Mesothelial cell of epicardium (in vitro differentiated cells): ENCODE data around the gene CYP4B1. TPM values are rescaled to one million over a fixed set of nuclear protein-coding genes. Genes with fewer than 3 reads are reported as not detected.

Source experiments
- DNase-seq, 2 experiments: peaks; one replicate each; pipeline ENCODE4 v3.0.0; 2021; ENCODE audit warnings: low spot score in 2 of 2; ENCODE audit not compliant: unreplicated experiment in 2 of 2
- H3K27ac Mint-ChIP-seq: 2 replicates; pipeline ENCODE4 v1.8.0; 2021; ENCODE audit warnings: mixed read lengths
- H3K27me3 Mint-ChIP-seq: 2 replicates; pipeline ENCODE4 v1.8.0; 2021; ENCODE audit warnings: low read depth, mixed read lengths
- H3K36me3 Mint-ChIP-seq: 2 replicates; pipeline ENCODE4 v1.8.0; 2021; ENCODE audit warnings: mixed read lengths
- H3K4me1 Mint-ChIP-seq: 2 replicates; pipeline ENCODE4 v1.8.0; 2021; ENCODE audit warnings: mixed read lengths
- H3K4me3 Mint-ChIP-seq: 2 replicates; pipeline ENCODE4 v1.8.0; 2021; ENCODE audit warnings: mild to moderate bottlenecking, moderate library complexity, mixed read lengths
- H3K9me3 Mint-ChIP-seq: 2 replicates; pipeline ENCODE4 v1.8.0; 2021; ENCODE audit warnings: mixed read lengths
- total RNA-seq: library from RNA; stranded (reverse); gene quantifications from 3 replicates; pipeline ENCODE4 v1.2.1, GENCODE V29; 2021
- TF ChIP-seq, protein P1 (sequence below): fragments of 200-600 bp; sonication (generic); IDR thresholded peaks from one replicate; pipeline ENCODE4 v1.5.0; 2021; ENCODE audit warnings: antibody characterized with exemption; ENCODE audit not compliant: unreplicated experiment

The CYP4B1 gene
- total RNA-seq, 1 donor from 2014 or later = 0.40 TPM

DNA sequence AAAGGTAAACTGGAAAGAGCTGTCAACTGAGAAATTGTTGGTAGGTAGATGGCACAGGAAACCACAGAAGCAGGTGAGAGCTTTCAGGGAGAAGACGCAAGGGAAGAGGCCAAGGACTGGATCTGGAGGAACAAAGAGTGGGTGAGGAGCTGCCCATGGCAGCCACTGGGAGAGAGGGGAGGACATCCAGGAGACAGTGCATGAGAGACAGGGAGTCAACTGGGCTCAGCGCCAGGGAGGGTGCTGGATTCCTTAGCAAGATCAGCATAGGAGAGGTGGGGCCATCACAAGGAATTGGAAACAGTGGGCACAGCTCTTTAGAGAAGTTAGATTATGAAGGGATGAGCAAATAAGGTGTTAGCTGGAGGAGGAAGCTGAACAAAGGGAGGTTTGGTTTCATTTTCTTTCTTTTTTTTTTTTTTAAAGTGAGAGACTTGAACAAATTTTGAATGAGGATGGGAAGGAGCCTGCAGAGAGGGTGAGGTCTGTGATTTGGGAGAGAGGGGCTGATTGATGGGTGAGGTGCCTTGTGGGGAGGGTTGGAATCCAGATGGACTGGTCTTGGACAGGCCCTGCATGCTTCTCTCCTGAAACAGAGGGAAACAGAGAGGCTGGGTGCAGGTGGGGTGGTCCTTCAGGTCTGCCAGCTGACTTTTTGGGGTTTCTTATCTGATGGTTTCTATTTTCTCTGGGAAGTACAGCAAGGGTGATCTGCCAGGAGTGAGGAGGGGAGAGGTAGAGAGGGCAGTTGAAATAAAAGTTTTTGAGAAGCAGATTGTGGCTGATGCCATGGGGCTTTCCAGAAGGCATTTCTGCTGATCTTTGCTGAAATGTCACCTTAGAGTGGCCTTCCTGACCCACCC is 5.4 kb downstream of the CYP4B1 start:
- TF ChIP-seq, protein P1, sequence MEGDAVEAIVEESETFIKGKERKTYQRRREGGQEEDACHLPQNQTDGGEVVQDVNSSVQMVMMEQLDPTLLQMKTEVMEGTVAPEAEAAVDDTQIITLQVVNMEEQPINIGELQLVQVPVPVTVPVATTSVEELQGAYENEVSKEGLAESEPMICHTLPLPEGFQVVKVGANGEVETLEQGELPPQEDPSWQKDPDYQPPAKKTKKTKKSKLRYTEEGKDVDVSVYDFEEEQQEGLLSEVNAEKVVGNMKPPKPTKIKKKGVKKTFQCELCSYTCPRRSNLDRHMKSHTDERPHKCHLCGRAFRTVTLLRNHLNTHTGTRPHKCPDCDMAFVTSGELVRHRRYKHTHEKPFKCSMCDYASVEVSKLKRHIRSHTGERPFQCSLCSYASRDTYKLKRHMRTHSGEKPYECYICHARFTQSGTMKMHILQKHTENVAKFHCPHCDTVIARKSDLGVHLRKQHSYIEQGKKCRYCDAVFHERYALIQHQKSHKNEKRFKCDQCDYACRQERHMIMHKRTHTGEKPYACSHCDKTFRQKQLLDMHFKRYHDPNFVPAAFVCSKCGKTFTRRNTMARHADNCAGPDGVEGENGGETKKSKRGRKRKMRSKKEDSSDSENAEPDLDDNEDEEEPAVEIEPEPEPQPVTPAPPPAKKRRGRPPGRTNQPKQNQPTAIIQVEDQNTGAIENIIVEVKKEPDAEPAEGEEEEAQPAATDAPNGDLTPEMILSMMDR = no peak
- Mint-ChIP-seq H3K27ac (no peak overlapping the region), H3K4me3 (no peak overlapping the region), H3K27me3 (peaks cover 14% of the 10 kb centered on the region), H3K36me3 (no peaks in the 10 kb centered on the region), H3K9me3 (peaks cover 3% of the 10 kb centered on the region), H3K4me1 (no peaks in the 10 kb centered on the region)
- no peak for DNase-seq

DNA sequence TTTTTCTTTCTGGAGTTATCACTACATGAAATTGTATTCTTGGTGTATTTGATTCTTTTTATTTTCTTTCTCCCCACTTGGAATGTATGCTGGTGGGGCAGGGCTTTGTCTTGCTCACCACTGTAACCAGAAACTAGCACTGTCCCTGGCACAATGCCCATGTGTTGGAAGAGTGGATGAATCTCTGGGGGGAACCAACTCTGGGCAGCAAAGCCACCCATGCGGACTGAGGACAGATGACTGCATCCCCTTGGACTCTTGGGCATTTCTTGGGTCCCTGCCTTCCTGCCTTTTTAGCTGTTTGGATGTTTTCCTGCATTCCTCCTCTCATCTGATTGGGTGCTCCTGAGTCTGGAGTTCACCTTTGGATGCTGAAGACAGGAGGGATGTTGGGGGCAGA is 6.1 kb downstream of the CYP4B1 start:
- Mint-ChIP-seq H3K27me3 (peaks cover 11% of the 10 kb centered on the region), H3K36me3 (no peaks in the 10 kb centered on the region), H3K4me1 (no peaks in the 10 kb centered on the region), H3K27ac (no peak overlapping the region), H3K4me3 (no peak overlapping the region), H3K9me3 (peaks cover 6% of the 10 kb centered on the region)
- DNase-seq = no peak
- TF ChIP-seq, protein P1 = no peak

DNA sequence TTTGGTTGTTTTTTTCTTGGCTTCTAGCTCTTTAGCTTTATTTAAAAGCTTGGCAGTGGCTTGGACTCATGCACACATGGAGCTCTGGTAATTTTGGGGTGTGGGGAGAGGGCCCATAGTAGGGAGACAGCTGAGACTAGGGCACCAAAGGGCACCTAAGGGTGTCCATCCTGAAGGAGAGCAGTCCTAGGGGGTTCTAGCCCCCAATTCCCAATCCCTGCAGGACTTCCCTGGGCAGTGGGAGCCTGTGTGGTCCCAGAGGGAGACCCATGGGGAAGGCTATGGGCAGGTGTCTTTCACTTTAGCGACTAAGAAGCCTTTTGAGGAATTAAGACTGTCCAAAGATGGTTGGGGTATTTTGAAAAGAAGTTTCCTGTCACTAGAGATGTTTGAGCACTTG is 6.9 kb downstream of the CYP4B1 start:
- no peak for DNase-seq
- H3K4me1 Mint-ChIP-seq = no peaks in the 10 kb centered on the region
- H3K9me3 Mint-ChIP-seq = peaks cover 8% of the 10 kb centered on the region
- H3K27me3 Mint-ChIP-seq = peaks cover 11% of the 10 kb centered on the region
- TF ChIP-seq, protein P1 = no peak
- H3K27ac Mint-ChIP-seq = no peak overlapping the region
- H3K4me3 Mint-ChIP-seq = no peak overlapping the region
- H3K36me3 Mint-ChIP-seq = no peaks in the 10 kb centered on the region

DNA sequence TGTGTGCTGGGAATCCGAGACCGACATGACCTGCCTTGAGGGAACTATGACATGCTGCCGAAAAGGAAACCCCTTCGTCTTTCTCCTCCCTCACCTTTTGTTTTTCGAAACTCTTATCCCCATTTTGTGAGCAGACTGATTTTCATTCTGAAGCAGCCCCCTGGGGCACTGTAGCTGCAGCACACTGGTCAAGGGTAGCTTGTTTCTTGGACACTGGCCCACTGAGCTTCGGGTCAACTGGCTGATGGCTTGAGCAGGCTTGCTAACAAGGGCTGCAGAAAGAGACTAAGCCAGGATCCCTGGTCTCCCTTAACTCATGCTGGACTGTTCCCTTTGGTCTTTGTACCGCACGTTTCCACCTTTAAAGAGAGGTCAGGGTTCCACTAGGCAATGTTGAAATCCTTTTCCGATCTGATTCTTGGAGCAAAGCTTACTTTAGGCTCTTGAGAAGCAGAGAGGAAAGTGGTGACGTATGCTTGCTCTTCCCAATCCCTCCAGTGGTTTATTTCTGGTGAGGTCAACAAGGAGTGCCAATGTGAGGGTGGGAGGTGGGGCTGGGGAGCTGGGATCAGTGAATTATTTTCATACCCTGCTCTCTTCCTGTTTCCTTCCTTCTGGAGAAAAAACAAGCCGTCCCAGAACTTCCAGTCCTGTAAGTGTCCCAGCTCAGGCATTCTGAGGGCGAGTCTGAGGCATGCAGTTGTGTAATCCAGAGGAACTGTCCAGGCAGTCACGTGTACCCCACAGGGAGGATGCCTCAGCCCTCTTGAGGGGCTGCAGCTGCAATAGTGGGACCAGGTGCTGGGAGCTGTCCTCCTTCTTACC is 7.6 kb downstream of the CYP4B1 start:
- no peak for DNase-seq
- TF ChIP-seq, protein P1 = no peak
- H3K9me3 Mint-ChIP-seq = peaks cover 8% of the 10 kb centered on the region
- H3K4me3 Mint-ChIP-seq = no peak overlapping the region
- H3K27me3 Mint-ChIP-seq = peaks cover 12% of the 10 kb centered on the region
- H3K36me3 Mint-ChIP-seq = no peaks in the 10 kb centered on the region
- no peak overlapping the region for H3K27ac Mint-ChIP-seq
- H3K4me1 Mint-ChIP-seq = no peaks in the 10 kb centered on the region

DNA sequence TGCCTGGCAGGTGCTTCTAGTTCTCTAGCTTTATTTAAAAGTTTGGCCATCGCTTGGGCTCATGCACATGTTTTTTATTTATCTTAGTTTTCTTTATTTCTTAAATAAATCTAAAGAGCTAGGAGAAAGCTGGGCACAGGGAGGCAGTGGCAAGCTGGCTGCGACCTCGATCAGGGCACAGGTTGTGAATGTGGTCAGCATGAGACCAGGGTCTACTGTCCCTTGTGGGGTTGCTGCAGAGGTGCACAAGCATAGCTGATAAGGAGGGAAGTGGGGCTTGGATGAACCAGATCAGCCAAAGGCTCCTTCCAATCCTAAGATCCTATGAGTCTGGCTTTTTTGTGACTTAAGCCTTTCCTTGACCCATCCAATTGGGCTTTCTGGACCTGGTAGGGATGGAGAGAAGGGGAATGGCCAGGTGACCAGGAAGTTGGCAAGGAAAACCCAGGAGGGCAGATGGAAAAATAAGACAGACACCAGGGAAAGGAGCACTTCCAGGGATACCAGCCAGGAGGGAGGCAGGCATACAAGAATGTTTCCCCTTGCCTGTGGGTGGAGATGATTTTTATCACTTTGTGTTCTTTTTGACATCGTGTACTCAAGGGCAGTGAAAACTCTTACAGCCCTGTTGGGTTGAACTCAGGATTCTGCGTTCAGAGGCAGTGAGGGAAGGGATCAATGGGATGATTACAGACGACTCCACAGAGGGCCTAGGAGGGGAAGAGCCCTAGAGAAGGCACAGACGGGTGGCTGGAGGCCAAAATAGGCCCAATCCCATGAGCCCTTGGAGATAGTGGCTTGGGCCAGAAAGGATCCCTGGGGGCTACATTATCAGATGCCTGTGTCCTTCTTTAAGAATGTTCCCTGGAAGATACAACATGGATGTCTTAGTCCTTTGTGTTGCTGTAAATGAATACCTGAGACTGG is 8.5 kb downstream of the CYP4B1 start:
- H3K27me3 Mint-ChIP-seq = peaks cover 12% of the 10 kb centered on the region
- TF ChIP-seq, protein P1 = no peak
- H3K27ac Mint-ChIP-seq = no peak overlapping the region
- peaks cover 8% of the 10 kb centered on the region for H3K9me3 Mint-ChIP-seq
- H3K4me3 Mint-ChIP-seq = no peak overlapping the region
- no peaks in the 10 kb centered on the region for H3K4me1 Mint-ChIP-seq
- DNase-seq = no peak
- no peaks in the 10 kb centered on the region for H3K36me3 Mint-ChIP-seq
